Heart right ventricle (tissue), 16 donors: ENCODE results near the gene RNF146. TPM values are rescaled to one million over a fixed set of nuclear protein-coding genes. Genes with fewer than 3 reads are reported as not detected.

Experiments
- ATAC-seq, 8 donors: fragments of 200-7000 bp; cut with Tn5 transposase; one replicate each; pipeline ENCODE4 v1.9.1; 2020; ENCODE audit warnings: mild to moderate bottlenecking in 8 of 8, moderate library complexity in 8 of 8, moderate number of reproducible peaks in 1 of 8
- DNase-seq, 2 donors: peaks; one replicate each; pipeline ENCODE4 v3.0.0-alpha.2; 2020
- H3K27ac ChIP-seq, 10 donors: fragments of 200-600 bp; sonication (generic) in 2 of 10; one replicate each; pipeline versions ENCODE4 v1.5.0 to v1.8.0; 2020 to 2022; ENCODE audit warnings: mild to moderate bottlenecking in 3 of 10
- H3K27me3 ChIP-seq, 7 donors: fragments of 200-600 bp; one replicate each; pipeline ENCODE4 v1.8.0; 2021 to 2022; ENCODE audit warnings: mild to moderate bottlenecking in 2 of 7
- H3K36me3 ChIP-seq, 9 donors: fragments of 200-600 bp; sonication (generic) in 1 of 9; one replicate each; pipeline versions ENCODE4 v1.5.0 to v1.8.0; 2020 to 2022; ENCODE audit warnings: mild to moderate bottlenecking in 2 of 9
- H3K4me1 ChIP-seq, 9 donors: fragments of 200-600 bp; sonication (generic) in 1 of 9; one replicate each; pipeline versions ENCODE4 v1.5.0 to v1.8.0; 2020 to 2022; ENCODE audit warnings: mild to moderate bottlenecking in 4 of 9
- H3K4me3 ChIP-seq, 10 donors: fragments of 200-600 bp; sonication (generic) in 2 of 10; one replicate each; pipeline versions ENCODE4 v1.5.0 to v1.8.0; 2020 to 2022; ENCODE audit warnings: mild to moderate bottlenecking in 7 of 10, moderate library complexity in 2 of 10
- H3K9me3 ChIP-seq, 11 donors: fragments of 200-600 bp in 10 of 11; sonication (generic) in 2 of 11; one replicate each; pipeline versions ENCODE4 v1.5.0 to v1.8.0; 2013 to 2022; ENCODE audit warnings: mild to moderate bottlenecking in 2 of 11, control low read depth in 1 of 11, moderate library complexity in 1 of 11
- WGBS, 2 donors: extraction: QIAGEN DNeasy Blood & Tissue Kit; methylation state at CpG; one replicate each; pipeline ENCODE4 v1.1.7; 2013; ENCODE audit warnings: inconsistent platforms in 1 of 2; 5-methylcytosine and 5-hydroxymethylcytosine counted together
- intact Hi-C, 10 donors: fragments of 100-400 bp; cut with DNase I; formaldehyde crosslinking; loops; one replicate each; pipeline versions ENCODE4 v1.11.1 to v1.14.2; 2022
- long read RNA-seq, 3 donors: library from polyadenylated mRNA; unstranded; transcript quantifications; one replicate each; pipeline ENCODE4 v2.0.0, GENCODE V29; 2020 to 2021
- polyA plus RNA-seq, 2 donors: library from polyadenylated mRNA; stranded (reverse); fragments of 200-250 nt; gene quantifications; one replicate each; pipeline ENCODE4 v1.2.3, GENCODE V29; 2013
- total RNA-seq, 10 donors: library from RNA; stranded (reverse); fragmentation: NEBNext Ultra II Directional in 3 of 10; extraction: Animal tissue kit (Norgen Biotek cat#: 25700) in 3 of 10; gene quantifications; one replicate each; pipeline versions ENCODE4 v1.2.1 to v1.2.4, GENCODE V29; 2021 to 2023
- TF ChIP-seq, protein P1 (sequence below), 9 donors: fragments of 200-600 bp; sonication (generic) in 2 of 9; IDR thresholded peaks; one replicate each; pipeline versions ENCODE4 v1.5.0 to v1.8.0; 2021 to 2022; ENCODE audit warnings: antibody characterized with exemption in 9 of 9, mild to moderate bottlenecking in 5 of 9, moderate library complexity in 1 of 9
- donor health status: Arrhythmogenic right ventricular cardiomyopathy.
- donor health status: ischemic (EF 13 %, LVEDD 7.1; RV severe dilation, severe dysfunction).
- donor health status: healthy with polysubstance abuse.
- donor health status: DM: no; HTN: yes; CAD: no.
- donor health status: DM: no; HTN: no; CAD: no.
- donor health status: ischemic (EF 25% LVEDD 6.9; RV normal size, moderate dysfunction).
- donor health status: ischemic (EF 25% LVEDD 5.7; RV mildly dilated, moderate dysfunction).
- donor health status: healthy.
- donor health status: DM: yes; HTN: yes; CAD: no.
- donor health status: Ischemic cardiomyopathy.
- donor health status: ischemic (EF 35%, LVEDD 5.7; RV mildly dilated, moderate dysfunction).
- donor health status: nonischemic (EF 11% LVEDD 7.7; RV severe dilation, severe dysfunction).
- donor health status: DM: yes; HTN: yes; CAD: no.
- donor health status: PGD.
- donor health status: ischemic (EF 29% LVEDD 5.4; RV normal size, mild dysfunction).
- donor health status: nonischemic (EF 23%, LVEDD 6.1; RV moderate dilation, normal function).

RNF146 gene, protein sequence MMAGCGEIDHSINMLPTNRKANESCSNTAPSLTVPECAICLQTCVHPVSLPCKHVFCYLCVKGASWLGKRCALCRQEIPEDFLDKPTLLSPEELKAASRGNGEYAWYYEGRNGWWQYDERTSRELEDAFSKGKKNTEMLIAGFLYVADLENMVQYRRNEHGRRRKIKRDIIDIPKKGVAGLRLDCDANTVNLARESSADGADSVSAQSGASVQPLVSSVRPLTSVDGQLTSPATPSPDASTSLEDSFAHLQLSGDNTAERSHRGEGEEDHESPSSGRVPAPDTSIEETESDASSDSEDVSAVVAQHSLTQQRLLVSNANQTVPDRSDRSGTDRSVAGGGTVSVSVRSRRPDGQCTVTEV
- total RNA-seq (100 to 1,000 TPM in 1 of 10 donors, 10 to 100 TPM in 9; 37.2 to 106 (median 56.5) TPM), polyA plus RNA-seq (10 to 100 TPM; 18.0 to 40.4 TPM)
- long read RNA-seq, donor 1, transcript RNF146-202 (4 exons, 2,267 nt): minor isoform, 6 of 26 reads
- long read RNA-seq, donor 1, transcript RNF146-204 (4 exons, 884 nt): major isoform, 7 of 26 reads
- long read RNA-seq, donor 1, partial matches to known transcripts: 2 of 26 reads
- long read RNA-seq, donor 1, other reads (novel, unspliced or antisense): 7 of 26 reads
- long read RNA-seq, donor 2, partial matches to known transcripts: 0 of 15 reads
- long read RNA-seq, donor 2, other reads (novel, unspliced or antisense): 7 of 15 reads
- long read RNA-seq, donor 3, transcript RNF146-202 (4 exons, 2,267 nt): major isoform, 17 of 57 reads
- long read RNA-seq, donor 3, transcript RNF146-201 (5 exons, 2,624 nt): minor isoform, 8 of 57 reads
- long read RNA-seq, donor 3, transcript RNF146-204 (4 exons, 884 nt): minor isoform, 9 of 57 reads
- long read RNA-seq, donor 3, partial matches to known transcripts: 9 of 57 reads
- long read RNA-seq, donor 3, other reads (novel, unspliced or antisense): 11 of 57 reads

DNA sequence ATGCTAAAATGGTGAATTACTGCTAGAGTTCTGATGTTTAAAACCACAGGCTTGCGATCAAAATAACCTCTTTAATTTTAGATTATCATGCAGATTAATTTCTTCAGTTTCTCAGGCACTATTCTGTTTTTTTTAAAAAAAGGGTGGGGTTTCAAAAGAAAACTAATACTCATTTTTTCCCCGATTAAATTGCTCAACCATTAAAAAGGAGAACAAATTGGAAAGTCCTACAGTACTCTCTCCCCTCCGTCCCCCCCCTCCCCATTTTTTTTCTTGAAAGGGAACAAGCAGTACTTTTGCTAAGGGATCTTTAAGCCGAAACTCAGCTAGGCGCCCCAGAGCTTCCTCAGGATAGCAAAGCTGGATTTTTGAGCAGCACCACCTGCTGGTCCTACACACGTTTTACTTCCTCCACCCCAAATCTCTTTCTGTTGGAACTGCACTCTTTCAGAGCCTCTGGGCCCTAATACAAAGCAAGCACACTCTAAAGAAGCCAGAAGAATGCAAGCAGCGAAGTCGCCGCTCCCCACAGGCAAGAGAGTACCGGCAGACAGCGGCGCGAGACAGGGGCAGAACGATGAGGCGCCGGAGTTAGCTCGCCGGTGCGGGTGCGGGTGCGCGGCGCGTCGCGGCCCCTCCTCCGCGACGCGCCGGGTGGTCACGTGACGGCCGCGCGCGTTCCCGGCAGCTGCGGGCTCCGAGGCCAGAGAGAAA lies at the start of gene RNF146:
RNF146 (plus strand) TSS at position 687 of the 714 bp plus-strand sequence. CDS start 13,475 bp downstream, outside the sequence.
- H3K9me3 ChIP-seq: no peaks in the 10 kb centered on the region
- peak within 1 kb of the TSS; percentile 74 to 97 (median 86) for H3K4me3 ChIP-seq
- peak within 1 kb of the TSS; percentile 95 to 100 (median 99) for H3K27ac ChIP-seq
- ATAC-seq (peak; percentile 94 to 98 (median 96)), DNase-seq (peak; percentile 81 to 84)
- H3K27me3 ChIP-seq: no peaks in the 10 kb centered on the region
- intact Hi-C loops: loop anchor here in 3 of 10 donors (5.0 to 10.0 kb wide), 3 partner anchors 72 to 1232 kb away; no protein-coding TSS in a partner anchor
- peaks cover 0 to 45% (median 40%) of the 10 kb centered on the region in 9 donors for H3K4me1 ChIP-seq
- WGBS, 2 donors: 0 to 1% methylated on average over 40 of the region's 40 CpGs
- H3K36me3 ChIP-seq: no peaks in the 10 kb centered on the region
- TF ChIP-seq, protein P1, sequence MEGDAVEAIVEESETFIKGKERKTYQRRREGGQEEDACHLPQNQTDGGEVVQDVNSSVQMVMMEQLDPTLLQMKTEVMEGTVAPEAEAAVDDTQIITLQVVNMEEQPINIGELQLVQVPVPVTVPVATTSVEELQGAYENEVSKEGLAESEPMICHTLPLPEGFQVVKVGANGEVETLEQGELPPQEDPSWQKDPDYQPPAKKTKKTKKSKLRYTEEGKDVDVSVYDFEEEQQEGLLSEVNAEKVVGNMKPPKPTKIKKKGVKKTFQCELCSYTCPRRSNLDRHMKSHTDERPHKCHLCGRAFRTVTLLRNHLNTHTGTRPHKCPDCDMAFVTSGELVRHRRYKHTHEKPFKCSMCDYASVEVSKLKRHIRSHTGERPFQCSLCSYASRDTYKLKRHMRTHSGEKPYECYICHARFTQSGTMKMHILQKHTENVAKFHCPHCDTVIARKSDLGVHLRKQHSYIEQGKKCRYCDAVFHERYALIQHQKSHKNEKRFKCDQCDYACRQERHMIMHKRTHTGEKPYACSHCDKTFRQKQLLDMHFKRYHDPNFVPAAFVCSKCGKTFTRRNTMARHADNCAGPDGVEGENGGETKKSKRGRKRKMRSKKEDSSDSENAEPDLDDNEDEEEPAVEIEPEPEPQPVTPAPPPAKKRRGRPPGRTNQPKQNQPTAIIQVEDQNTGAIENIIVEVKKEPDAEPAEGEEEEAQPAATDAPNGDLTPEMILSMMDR (IDR thresholded peaks at IDR 0.05): peak; percentile 53 to 87 (median 69)

DNA sequence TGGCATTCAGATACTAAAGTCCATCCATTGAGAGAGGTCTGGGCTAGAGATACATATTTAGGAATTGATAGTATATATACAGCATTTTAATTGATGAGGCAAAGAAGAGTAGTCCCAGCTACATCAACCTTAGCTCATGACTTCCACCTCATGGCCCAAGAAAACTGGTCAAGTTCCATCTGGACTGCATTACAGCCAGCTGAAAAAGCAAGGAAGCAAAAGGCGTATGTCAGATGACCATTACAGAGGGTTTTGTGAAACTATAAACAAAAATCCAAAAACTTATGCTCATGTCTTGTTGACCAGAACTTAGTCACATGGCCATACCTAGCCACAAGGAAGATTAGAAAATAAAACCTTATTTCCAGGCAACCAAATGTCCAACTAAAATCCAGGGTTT lies 46.8 kb upstream of the RNF146 start:
- no peaks in the 10 kb centered on the region for H3K36me3 ChIP-seq
- H3K27ac ChIP-seq: peak overlapping the region in 3 of 10 donors; percentile 40 to 64 (median 44)
- H3K4me3 ChIP-seq: no peak overlapping the region
- intact Hi-C loops: no loop called here
- 72 to 77% methylated on average over 1 of the region's 1 CpG for WGBS, 2 donors
- H3K4me1 ChIP-seq: peaks cover 0 to 6% (median 0%) of the 10 kb centered on the region in 9 donors
- peak in 1 of 2 donors; percentile 24 for DNase-seq
- H3K27me3 ChIP-seq: peaks cover 0 to 1% (median 0%) of the 10 kb centered on the region in 7 donors
- peak in 4 of 8 donors; percentile 53 to 77 (median 69) for ATAC-seq
- H3K9me3 ChIP-seq: no peaks in the 10 kb centered on the region
- TF ChIP-seq, protein P1 (IDR thresholded peaks at IDR 0.05): no peak

- Histone ChIP-seq H3K36me3 (no peaks in the 10 kb centered on the region), H3K27ac (peak overlapping the region in 5 of 10 donors; percentile 40 to 67 (median 44)), H3K4me3 (no peak overlapping the region), H3K9me3 (no peaks in the 10 kb centered on the region), H3K4me1 (peaks cover 0 to 6% (median 0%) of the 10 kb centered on the region in 9 donors), H3K27me3 (no peaks in the 10 kb centered on the region)
- WGBS, 2 donors: 66 to 71% methylated on average over 4 of the region's 4 CpGs
- ATAC-seq: peak in 7 of 8 donors; percentile 52 to 93 (median 83)
- intact Hi-C loops: no loop called here
- peak in 1 of 2 donors; percentile 26 for DNase-seq
- TF ChIP-seq, protein P1 (IDR thresholded peaks at IDR 0.05): no peak
These were observed 45.5 kb upstream of the RNF146 start for GRCh38 chr6:127221201-127221600.
